Measurements from ENCODE around the gene SLC25A42.

SLC25A42 gene

DNA sequence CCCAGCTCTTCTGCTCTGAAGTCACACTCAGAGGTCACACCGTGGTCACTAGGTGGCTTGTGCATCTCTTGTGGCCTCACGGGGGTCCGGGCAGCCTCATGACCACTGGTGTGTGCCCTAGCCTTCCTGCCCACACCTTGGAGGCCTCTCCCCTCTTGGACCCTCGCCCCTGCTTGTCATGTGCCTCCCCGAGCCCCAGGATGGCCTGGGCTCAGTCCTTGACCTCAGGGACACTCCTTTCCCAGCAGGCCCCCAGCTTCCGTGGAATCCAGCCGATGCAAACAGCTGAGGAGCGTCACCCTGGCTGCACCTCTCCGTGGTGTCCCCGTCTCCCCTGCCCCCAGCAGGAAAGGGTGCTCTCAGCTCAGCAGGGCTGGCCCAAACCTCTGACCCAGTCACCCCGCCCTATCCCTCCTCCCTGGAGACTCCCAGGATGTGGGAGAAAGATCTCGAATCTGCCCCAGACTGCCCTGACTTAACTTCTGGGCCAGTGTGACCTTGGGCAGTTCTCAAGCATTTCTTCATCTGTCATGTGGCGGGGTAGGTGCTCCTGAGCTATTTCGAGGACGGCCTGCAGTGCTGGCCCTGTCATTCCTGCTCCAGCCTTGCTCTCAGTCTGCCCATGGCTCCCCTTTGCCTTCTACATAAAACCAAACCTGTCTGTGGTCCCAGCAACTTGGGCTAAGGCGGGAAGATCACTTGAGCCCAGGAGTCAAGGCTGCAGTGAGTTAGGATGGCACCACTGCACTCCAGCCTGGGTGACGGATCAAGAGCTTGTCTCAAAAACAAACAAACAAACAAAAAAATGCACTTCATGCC lies 4.6 kb upstream of the SLC25A42 start:
- in situ Hi-C loops (cut with MboI; ENCODE audit: low sequenced_read_pairs, unreplicated experiment) = no loop called here
- no peak for TF ChIP-seq CTCF (IDR thresholded peaks at IDR 0.05; ENCODE audit: borderline replicate concordance, control extremely low read depth, extremely low read depth, insufficient read depth, missing control alignments)
- no peak for DNase-seq (ENCODE audit: low spot score)

DNA sequence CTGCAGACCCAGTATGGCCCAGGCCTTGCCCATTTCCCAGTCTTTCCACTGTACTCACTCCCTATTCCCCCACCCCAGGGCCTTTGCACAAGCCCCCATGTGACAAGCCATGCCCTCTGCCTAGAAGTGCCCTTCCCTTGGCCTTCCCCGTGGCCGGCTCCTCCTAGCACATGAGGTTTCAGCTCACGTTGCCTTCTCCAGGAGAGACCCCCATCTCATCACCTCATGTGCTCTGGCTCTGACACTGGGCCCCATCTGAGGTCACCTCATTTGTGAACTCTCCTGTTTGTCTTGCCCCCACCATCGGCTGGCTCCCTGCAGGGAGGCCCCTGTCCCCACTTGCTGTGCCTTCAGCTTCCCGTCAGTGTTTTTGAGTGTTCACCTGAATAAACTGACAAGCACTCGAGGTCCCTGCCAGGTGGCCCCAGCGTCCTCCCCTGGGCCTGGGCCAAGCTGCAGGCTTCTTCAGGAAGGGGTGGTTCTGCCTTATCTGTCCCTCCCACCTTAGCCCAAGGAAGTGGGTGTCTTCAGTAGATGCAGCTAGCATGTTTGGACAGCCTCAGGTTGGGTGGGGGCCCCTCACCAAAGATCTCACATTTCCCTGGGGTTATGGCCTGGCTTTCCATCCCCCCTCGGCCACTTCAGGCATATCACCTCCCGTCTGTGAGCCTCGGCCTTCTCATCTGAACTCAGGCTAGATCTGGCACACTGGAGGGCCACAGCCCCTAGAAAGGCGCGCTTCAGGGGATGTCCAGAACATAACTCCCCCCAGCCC lies 3.8 kb upstream of the SLC25A42 start:
- TF ChIP-seq CTCF (IDR thresholded peaks at IDR 0.05; ENCODE audit: borderline replicate concordance, control extremely low read depth, extremely low read depth, insufficient read depth, missing control alignments) = no peak
- DNase-seq (ENCODE audit: low spot score) = no peak
- in situ Hi-C loops (cut with MboI; ENCODE audit: low sequenced_read_pairs, unreplicated experiment) = no loop called here

GRCh38 chr19:19061506-19061905 lies 2.3 kb upstream of the SLC25A42 start:
- DNase-seq (ENCODE audit: low spot score) = no peak
- in situ Hi-C loops (cut with MboI; ENCODE audit: low sequenced_read_pairs, unreplicated experiment) = no loop called here
- TF ChIP-seq CTCF (IDR thresholded peaks at IDR 0.05; ENCODE audit: borderline replicate concordance, control extremely low read depth, extremely low read depth, insufficient read depth, missing control alignments) = no peak

- DNase-seq (ENCODE audit: low spot score) = no peak
- in situ Hi-C loops (cut with MboI; ENCODE audit: low sequenced_read_pairs, unreplicated experiment) = no loop called here
- no peak for TF ChIP-seq CTCF (IDR thresholded peaks at IDR 0.05; ENCODE audit: borderline replicate concordance, control extremely low read depth, extremely low read depth, insufficient read depth, missing control alignments)
Observed at GRCh38 chr19:19062454-19063182, 1.2 kb upstream of the SLC25A42 start.

GRCh38 chr19:19064098-19064722 lies 416 bp downstream of the SLC25A42 start:
- no peak for DNase-seq (ENCODE audit: low spot score)
- in situ Hi-C loops (cut with MboI; ENCODE audit: low sequenced_read_pairs, unreplicated experiment) = no loop called here
- peak; percentile 31 for TF ChIP-seq CTCF (IDR thresholded peaks at IDR 0.05; ENCODE audit: borderline replicate concordance, control extremely low read depth, extremely low read depth, insufficient read depth, missing control alignments)

Data from GM13976 (cell line).